Measurements from ENCODE around the gene INTS6L. TPM values are rescaled to one million over a fixed set of nuclear protein-coding genes. Genes with fewer than 3 reads are reported as not detected.
A peak's percentile ranks its signal among the peaks of the same experiment; 100 is the strongest.

The INTS6L gene, protein sequence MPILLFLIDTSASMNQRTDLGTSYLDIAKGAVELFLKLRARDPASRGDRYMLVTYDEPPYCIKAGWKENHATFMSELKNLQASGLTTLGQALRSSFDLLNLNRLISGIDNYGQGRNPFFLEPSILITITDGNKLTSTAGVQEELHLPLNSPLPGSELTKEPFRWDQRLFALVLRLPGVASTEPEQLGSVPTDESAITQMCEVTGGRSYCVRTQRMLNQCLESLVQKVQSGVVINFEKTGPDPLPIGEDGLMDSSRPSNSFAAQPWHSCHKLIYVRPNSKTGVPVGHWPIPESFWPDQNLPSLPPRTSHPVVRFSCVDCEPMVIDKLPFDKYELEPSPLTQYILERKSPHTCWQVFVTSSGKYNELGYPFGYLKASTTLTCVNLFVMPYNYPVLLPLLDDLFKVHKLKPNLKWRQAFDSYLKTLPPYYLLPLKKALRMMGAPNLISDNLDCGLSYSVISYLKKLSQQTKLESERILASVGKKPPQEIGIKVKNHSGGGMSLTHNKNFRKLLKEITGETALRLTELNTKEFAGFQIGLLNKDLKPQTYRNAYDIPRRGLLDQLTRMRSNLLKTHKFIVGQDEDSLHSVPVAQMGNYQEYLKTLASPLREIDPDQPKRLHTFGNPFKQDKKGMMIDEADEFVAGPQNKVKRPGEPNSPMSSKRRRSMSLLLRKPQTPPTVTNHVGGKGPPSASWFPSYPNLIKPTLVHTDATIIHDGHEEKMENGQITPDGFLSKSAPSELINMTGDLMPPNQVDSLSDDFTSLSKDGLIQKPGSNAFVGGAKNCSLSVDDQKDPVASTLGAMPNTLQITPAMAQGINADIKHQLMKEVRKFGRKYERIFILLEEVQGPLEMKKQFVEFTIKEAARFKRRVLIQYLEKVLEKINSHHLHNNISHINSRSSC
- total RNA-seq (1 to 10 TPM; 1.0 to 4.1 (median 1.5) TPM), polyA plus RNA-seq (1 to 10 TPM; 3.9 to 9.9 TPM)

DNA sequence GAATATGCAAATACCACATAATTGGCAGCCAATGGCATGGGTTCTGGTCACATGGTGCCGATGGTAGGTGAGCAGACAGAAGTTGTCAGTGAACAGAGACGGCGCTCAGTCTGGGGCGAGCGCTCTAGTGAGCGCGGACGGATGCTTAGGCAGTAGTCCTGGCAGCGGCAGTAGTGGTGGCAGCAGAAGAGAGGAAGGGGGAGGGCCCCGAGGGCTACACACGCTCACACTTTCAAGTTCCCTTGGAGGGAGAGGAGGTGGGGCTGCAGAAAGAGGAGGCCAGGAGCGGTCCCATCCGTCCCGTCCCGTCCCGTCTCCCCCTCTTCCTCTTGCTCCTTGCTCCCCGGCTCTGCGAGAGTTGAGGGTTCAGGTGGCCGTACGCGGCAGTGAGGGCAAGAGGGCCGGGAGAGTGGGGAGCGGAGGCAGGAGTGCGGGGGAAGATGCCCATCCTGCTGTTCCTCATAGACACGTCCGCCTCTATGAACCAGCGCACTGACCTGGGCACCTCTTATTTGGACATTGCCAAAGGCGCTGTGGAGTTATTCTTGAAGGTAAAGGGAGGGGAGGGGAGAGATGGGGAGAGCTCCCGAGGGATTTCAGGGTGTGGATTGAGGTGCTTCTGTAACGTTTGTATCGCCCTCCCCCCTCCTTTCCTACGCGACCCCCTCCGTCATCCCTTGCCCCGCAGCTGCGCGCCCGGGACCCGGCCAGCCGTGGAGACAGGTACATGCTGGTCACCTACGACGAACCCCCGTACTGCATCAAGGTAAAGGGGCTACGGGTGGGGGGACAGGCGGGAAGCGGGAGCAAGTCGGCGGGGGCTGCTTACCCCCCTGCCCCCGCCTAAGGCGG lies at the start of gene INTS6L:
Gene INTS6L (plus strand): TSS at position 108 of the 852 bp plus-strand sequence. CDS start 333 bp downstream, at position 441.
- DNase-seq (peak; percentile 76 to 85 (median 78)), ATAC-seq (peak; percentile 76 to 85 (median 80)), FAIRE-seq (peak; percentile 63)
- H3K9me3 ChIP-seq = no peaks in the 10 kb centered on the region
- intact Hi-C loops (cut with DNase I) = no loop called here
- peak within 1 kb of the TSS; percentile 13 to 59 (median 48) for H3K4me3 ChIP-seq
- H3K27me3 ChIP-seq = no peaks in the 10 kb centered on the region
- no peaks in the 10 kb centered on the region for H3K4me1 ChIP-seq
- 1 to 33% methylated on average over 42 to 49 of the region's 50 CpGs for WGBS, 2 donors
- peak within 1 kb of the TSS; percentile 61 to 92 (median 84) for H3K27ac ChIP-seq
- TF ChIP-seq, protein P1, sequence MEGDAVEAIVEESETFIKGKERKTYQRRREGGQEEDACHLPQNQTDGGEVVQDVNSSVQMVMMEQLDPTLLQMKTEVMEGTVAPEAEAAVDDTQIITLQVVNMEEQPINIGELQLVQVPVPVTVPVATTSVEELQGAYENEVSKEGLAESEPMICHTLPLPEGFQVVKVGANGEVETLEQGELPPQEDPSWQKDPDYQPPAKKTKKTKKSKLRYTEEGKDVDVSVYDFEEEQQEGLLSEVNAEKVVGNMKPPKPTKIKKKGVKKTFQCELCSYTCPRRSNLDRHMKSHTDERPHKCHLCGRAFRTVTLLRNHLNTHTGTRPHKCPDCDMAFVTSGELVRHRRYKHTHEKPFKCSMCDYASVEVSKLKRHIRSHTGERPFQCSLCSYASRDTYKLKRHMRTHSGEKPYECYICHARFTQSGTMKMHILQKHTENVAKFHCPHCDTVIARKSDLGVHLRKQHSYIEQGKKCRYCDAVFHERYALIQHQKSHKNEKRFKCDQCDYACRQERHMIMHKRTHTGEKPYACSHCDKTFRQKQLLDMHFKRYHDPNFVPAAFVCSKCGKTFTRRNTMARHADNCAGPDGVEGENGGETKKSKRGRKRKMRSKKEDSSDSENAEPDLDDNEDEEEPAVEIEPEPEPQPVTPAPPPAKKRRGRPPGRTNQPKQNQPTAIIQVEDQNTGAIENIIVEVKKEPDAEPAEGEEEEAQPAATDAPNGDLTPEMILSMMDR (IDR thresholded peaks at IDR 0.05) = no peak
- no peaks in the 10 kb centered on the region for H3K36me3 ChIP-seq

DNA sequence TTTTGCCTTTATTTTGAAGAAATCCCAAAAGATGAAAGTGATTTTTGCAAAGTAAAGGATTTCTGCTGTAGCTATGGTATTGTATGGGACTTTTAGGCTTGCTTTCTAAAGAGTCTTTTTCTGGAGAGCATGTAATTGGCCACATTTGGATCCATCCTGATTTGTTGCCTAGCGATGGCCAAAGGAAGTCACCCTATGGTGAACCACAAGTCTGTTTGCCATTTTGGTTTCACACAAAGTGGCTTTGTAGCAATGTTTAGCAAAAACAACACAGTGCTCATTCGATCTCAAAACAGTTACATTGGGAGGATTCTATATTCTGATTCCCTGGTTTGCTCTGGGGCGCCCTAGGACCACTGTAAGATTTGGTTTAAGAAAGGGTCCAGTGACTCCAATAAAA lies 44.1 kb upstream of the INTS6L start:
- no peak for FAIRE-seq
- H3K27me3 ChIP-seq = peaks cover 0 to 5% (median 2%) of the 10 kb centered on the region in 4 donors
- H3K4me3 ChIP-seq = no peak overlapping the region
- intact Hi-C loops (cut with DNase I) = no loop called here
- H3K4me1 ChIP-seq = no peaks in the 10 kb centered on the region
- H3K27ac ChIP-seq = no peak overlapping the region
- DNase-seq = no peak
- TF ChIP-seq, protein P1 (IDR thresholded peaks at IDR 0.05) = no peak
- no peaks in the 10 kb centered on the region for H3K36me3 ChIP-seq
- ATAC-seq = no peak
- 52 to 67% methylated on average over 3 of the region's 3 CpGs for WGBS, 2 donors
- no peaks in the 10 kb centered on the region for H3K9me3 ChIP-seq

DNA sequence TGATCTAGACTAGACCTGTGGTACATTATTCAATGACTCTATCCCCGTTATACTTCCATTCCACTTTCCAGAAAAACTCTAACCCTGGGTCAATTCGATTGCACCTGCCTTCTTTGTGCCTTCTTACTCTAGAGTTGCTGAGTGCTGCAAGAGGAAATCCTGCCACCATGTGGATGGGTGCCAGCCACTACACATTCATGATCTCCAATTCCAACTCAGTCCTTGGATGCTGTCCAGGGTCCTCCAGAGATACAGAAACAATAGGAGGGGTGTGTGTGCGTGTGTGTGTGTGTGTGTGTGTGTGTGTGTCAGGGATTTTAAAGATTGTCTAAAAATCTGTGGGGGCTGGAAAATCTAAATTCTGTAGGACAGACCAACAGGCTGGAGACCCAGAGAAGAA lies 42.9 kb upstream of the INTS6L start:
- WGBS, 2 donors = 7 to 8% methylated on average over 3 of the region's 3 CpGs
- TF ChIP-seq, protein P1 (IDR thresholded peaks at IDR 0.05) = peak in 1 of 4 donors; percentile 13
- FAIRE-seq (no peak), ATAC-seq (peak; percentile 75 to 90 (median 84)), DNase-seq (peak; percentile 55 to 81 (median 72))
- intact Hi-C loops (cut with DNase I) = no loop called here
- Histone ChIP-seq H3K27ac (no peak overlapping the region), H3K27me3 (peaks cover 0 to 6% (median 2%) of the 10 kb centered on the region in 4 donors), H3K4me3 (no peak overlapping the region), H3K36me3 (no peaks in the 10 kb centered on the region), H3K9me3 (no peaks in the 10 kb centered on the region), H3K4me1 (no peaks in the 10 kb centered on the region)

DNA sequence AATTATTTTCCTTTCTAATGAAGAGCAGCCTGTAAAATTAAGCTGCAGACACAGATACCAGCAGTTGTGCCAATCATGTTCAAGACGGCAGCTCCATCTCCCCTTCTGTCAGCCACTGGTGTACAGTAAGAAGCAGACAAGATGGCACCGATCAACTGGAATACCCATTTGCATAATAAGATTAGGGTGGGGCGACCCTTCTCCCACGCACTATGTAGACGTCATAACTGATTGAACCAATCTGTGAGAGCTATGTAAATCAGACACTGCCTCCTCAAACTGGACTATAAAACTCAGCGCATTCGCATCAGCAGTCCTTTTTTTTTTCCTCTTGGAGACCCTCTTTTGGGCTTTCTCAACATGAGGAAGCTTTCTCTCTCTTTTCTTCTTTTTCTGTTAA lies 40.4 kb upstream of the INTS6L start:
- no peak overlapping the region for H3K4me3 ChIP-seq
- no peaks in the 10 kb centered on the region for H3K4me1 ChIP-seq
- H3K36me3 ChIP-seq = no peaks in the 10 kb centered on the region
- H3K9me3 ChIP-seq = no peaks in the 10 kb centered on the region
- intact Hi-C loops (cut with DNase I) = no loop called here
- H3K27ac ChIP-seq = no peak overlapping the region
- no peak for FAIRE-seq
- TF ChIP-seq, protein P1 (IDR thresholded peaks at IDR 0.05) = no peak
- no peak for DNase-seq
- no peak for ATAC-seq
- peaks cover 0 to 6% (median 2%) of the 10 kb centered on the region in 4 donors for H3K27me3 ChIP-seq
- WGBS, 2 donors = 60 to 63% methylated on average over 7 of the region's 7 CpGs

Measured in pancreas (tissue), 10 donors.